HepG2 (cell line): ENCODE measurements around the gene INSYN2B. TPM values are rescaled to one million over a fixed set of nuclear protein-coding genes. Genes with fewer than 3 reads are reported as not detected.

Experiments used
- ZBTB40 ChIP-seq, 2 experiments: fragments of 450-650 bp in 1 of 2; sonication (generic) in 1 of 2; formaldehyde crosslinking in 1 of 2; IDR thresholded peaks; 2 replicates each; pipeline versions ENCODE4 v1.6.1 to v1.8.0; 2016 to 2022; ENCODE audit warnings: antibody characterized with exemption in 1 of 2, mild to moderate bottlenecking in 1 of 2, missing genetic modification reagents in 1 of 2
- polyA plus RNA-seq, 8 experiments: library from polyadenylated mRNA; depleted of rRNA in 3 of 8; stranded (reverse) in 7 of 8; unstranded in 1 of 8; fragments of >200 nt; fragmentation: Illumina TruSeq in 4 of 8; extraction: Trizol in 4 of 8; gene quantifications; 2 replicates each; pipeline versions ENCODE4 v1.2.1 to v1.2.3, GENCODE V29; 2011 to 2016; ENCODE audit warnings: low read depth in 4 of 8, missing spikeins in 1 of 8, mixed read lengths in 1 of 8; ENCODE audit not compliant: insufficient read depth in 1 of 8
- total RNA-seq, 5 experiments: library from RNA; depleted of rRNA; stranded (reverse); fragments of >200 nt; fragmentation: Illumina TruSeq; extraction: Trizol; gene quantifications; 2 replicates each; pipeline ENCODE4 v1.2.3, GENCODE V29; 2016; ENCODE audit warnings: low read depth in 1 of 5

The INSYN2B gene
- total and polyA plus RNA-seq, 2 of the 13 experiments (the other 11 are each of a cell fraction or from before 2014, with no cell fraction given), result not detected

GRCh38 chr5:169908864-169909263, 71.4 kb downstream of the INSYN2B start (continued):
- TF ChIP-seq ZBTB40 (IDR thresholded peaks at IDR 0.05), result no peak
- TF ChIP-seq ZBTB40 (CRISPR knock-in tag; IDR thresholded peaks at IDR 0.05), result no peak
